Small intestine (tissue), 7 donors: Measurements from ENCODE around the gene PCDHB15. TPM values are rescaled to one million over a fixed set of nuclear protein-coding genes. Genes with fewer than 3 reads are reported as not detected.

Experiments
- DNase-seq, 2 donors: peaks; one replicate each; pipeline versions ENCODE4 v3.0.0 to v3.0.0-alpha.2; 2013
- FAIRE-seq: peaks from 2 replicates; lab custom pipeline; 2012; peaks lifted over from hg19 to GRCh38; lab: Jason Lieb, UNC
- H3K27ac ChIP-seq, 3 donors: one replicate each; pipeline ENCODE4 v1.5.1; 2013; ENCODE audit warnings: low read length in 2 of 3, mild to moderate bottlenecking in 2 of 3, control low read depth in 1 of 3, inconsistent platforms in 1 of 3, low read depth in 1 of 3, moderate library complexity in 1 of 3
- H3K27me3 ChIP-seq, 3 donors: one replicate each; pipeline ENCODE4 v1.6.1; 2013; ENCODE audit warnings: low read length in 3 of 3, inconsistent platforms in 1 of 3; ENCODE audit not compliant: control insufficient read depth in 3 of 3, insufficient read depth in 3 of 3
- H3K36me3 ChIP-seq, 3 donors: one replicate each; pipeline ENCODE4 v1.6.1; 2013; ENCODE audit warnings: low read length in 3 of 3, inconsistent platforms in 1 of 3, low read depth in 1 of 3, mild to moderate bottlenecking in 1 of 3, moderate library complexity in 1 of 3; ENCODE audit not compliant: control insufficient read depth in 3 of 3, insufficient read depth in 2 of 3
- H3K4me1 ChIP-seq, 3 donors: one replicate each; pipeline ENCODE4 v1.6.1; 2013; ENCODE audit warnings: low read length in 2 of 3, inconsistent platforms in 1 of 3, low read depth in 1 of 3, mild to moderate bottlenecking in 1 of 3, moderate library complexity in 1 of 3; ENCODE audit not compliant: control insufficient read depth in 3 of 3, insufficient read depth in 2 of 3
- H3K4me3 ChIP-seq, 3 donors: one replicate each; pipeline ENCODE4 v1.5.1; 2013; ENCODE audit warnings: low read length in 3 of 3, control low read depth in 1 of 3, inconsistent platforms in 1 of 3, low read depth in 1 of 3, mild to moderate bottlenecking in 1 of 3, moderate library complexity in 1 of 3
- H3K9me3 ChIP-seq, 2 donors: one replicate each; pipeline ENCODE4 v1.6.1; 2013; ENCODE audit warnings: low read depth in 1 of 2, low read length in 1 of 2; ENCODE audit not compliant: control insufficient read depth in 2 of 2, insufficient read depth in 1 of 2
- WGBS, 3 donors: extraction: QIAGEN DNeasy Blood & Tissue Kit; methylation state at CpG; one replicate each; pipeline ENCODE4 v1.1.7; 2013; 5-methylcytosine and 5-hydroxymethylcytosine counted together
- polyA plus RNA-seq, 4 donors: library from polyadenylated mRNA; stranded (reverse) in 3 of 4; unstranded in 1 of 4; fragments of 200-250 nt in 3 of 4; fragments of 120-200 nt in 1 of 4; gene quantifications; one replicate each; pipeline versions ENCODE4 v1.2.1 to v1.2.3, GENCODE V29; 2013
- donor health status: healthy with polysubstance abuse.
- donor health status: control.
- donor health status: control.
- donor health status: Bipolar disorder and iron deficiency.
- donor health status: healthy.

PCDHB15 gene
- polyA plus RNA-seq, 4 donors, result 0.22 to 1.7 (median 0.65) TPM

- H3K4me3 ChIP-seq, result no peak overlapping the region
- H3K27ac ChIP-seq, result no peak overlapping the region
- H3K4me1 ChIP-seq, result no peaks in the 10 kb centered on the region
- H3K27me3 ChIP-seq, result no peaks in the 10 kb centered on the region
- no peaks in the 10 kb centered on the region for H3K36me3 ChIP-seq
- H3K9me3 ChIP-seq, result peaks cover 3 to 40% of the 10 kb centered on the region in 2 donors
- DNase-seq (no peak), FAIRE-seq (no peak)
Measured at GRCh38 chr5:141258948-141259347, 13.8 kb downstream of the PCDHB15 start.

GRCh38 chr5:141260458-141261237 lies 15.5 kb downstream of the PCDHB15 start:
- Histone ChIP-seq H3K9me3 (peaks cover 3 to 41% of the 10 kb centered on the region in 2 donors), H3K4me3 (no peak overlapping the region)
- WGBS, 3 donors, result 58 to 67% (median 67%) methylated on average over 5 of the region's 5 CpGs

GRCh38 chr5:141261238-141261546 lies 16.0 kb downstream of the PCDHB15 start:
- peaks cover 3 to 46% of the 10 kb centered on the region in 2 donors for H3K9me3 ChIP-seq
- no peaks in the 10 kb centered on the region for H3K27me3 ChIP-seq
- DNase-seq (no peak), FAIRE-seq (no peak)
- 27 to 75% (median 55%) methylated on average over 1 of the region's 1 CpG for WGBS, 3 donors
- H3K4me3 ChIP-seq, result no peak overlapping the region
- H3K27ac ChIP-seq, result no peak overlapping the region
- no peaks in the 10 kb centered on the region for H3K36me3 ChIP-seq
- no peaks in the 10 kb centered on the region for H3K4me1 ChIP-seq

More at GRCh38 chr5:141260458-141261237, 15.5 kb downstream of the PCDHB15 start:
- Histone ChIP-seq H3K36me3 (no peaks in the 10 kb centered on the region), H3K27me3 (no peaks in the 10 kb centered on the region), H3K27ac (no peak overlapping the region), H3K4me1 (no peaks in the 10 kb centered on the region)
- FAIRE-seq (no peak), DNase-seq (peak in 1 of 2 donors; percentile 2)

- no peak for FAIRE-seq
- WGBS, 3 donors, result 95 to 99% (median 95%) methylated on average over 4 of the region's 4 CpGs
- Histone ChIP-seq H3K9me3 (peaks cover 7 to 67% of the 10 kb centered on the region in 2 donors), H3K36me3 (no peaks in the 10 kb centered on the region), H3K27me3 (no peaks in the 10 kb centered on the region), H3K27ac (no peak overlapping the region), H3K4me1 (no peaks in the 10 kb centered on the region), H3K4me3 (no peak overlapping the region)
- no peak for DNase-seq
Measured at GRCh38 chr5:141269195-141269594, 24.0 kb downstream of the PCDHB15 start.

GRCh38 chr5:141272906-141273305 lies 27.7 kb downstream of the PCDHB15 start:
- no peak for FAIRE-seq
- Histone ChIP-seq H3K36me3 (no peaks in the 10 kb centered on the region), H3K27ac (no peak overlapping the region), H3K4me1 (no peaks in the 10 kb centered on the region), H3K9me3 (peaks cover 3 to 72% of the 10 kb centered on the region in 2 donors), H3K27me3 (no peaks in the 10 kb centered on the region), H3K4me3 (no peak overlapping the region)
- 57 to 62% (median 58%) methylated on average over 3 of the region's 3 CpGs for WGBS, 3 donors
- no peak for DNase-seq

- WGBS, 3 donors, result 72 to 87% (median 75%) methylated on average over 4 of the region's 4 CpGs
- FAIRE-seq (no peak), DNase-seq (no peak)
- Histone ChIP-seq H3K36me3 (peaks cover 0 to 2% (median 1%) of the 10 kb centered on the region in 3 donors), H3K4me3 (no peak overlapping the region), H3K9me3 (peaks cover 4 to 73% of the 10 kb centered on the region in 2 donors), H3K27me3 (no peaks in the 10 kb centered on the region), H3K4me1 (no peaks in the 10 kb centered on the region), H3K27ac (no peak overlapping the region)
Measured at GRCh38 chr5:141298376-141298775, 53.2 kb downstream of the PCDHB15 start.

Other genes starting within 250 kb of the PCDHB15 start
- gene PCDHB1, start 194.0 kb upstream of the PCDHB15 start, polyA plus RNA-seq, result under 1 TPM in 2 of 4 donors, not detected in 2; 0.03 to 0.04 TPM
- under 1 TPM in 3 of 4 donors, not detected in 1; 0.27 to 0.98 (median 0.72) TPM for gene PCDHB2, start 150.8 kb upstream of the PCDHB15 start, polyA plus RNA-seq
- gene PCDHB3, start 144.9 kb upstream of the PCDHB15 start, polyA plus RNA-seq, result under 1 TPM in 2 of 4 donors, not detected in 2; 0.31 to 0.68 TPM
- gene PCDHB4, start 123.6 kb upstream of the PCDHB15 start, polyA plus RNA-seq, result under 1 TPM in 2 of 4 donors, not detected in 2; 0.64 to 0.96 TPM
- under 1 TPM in 2 of 4 donors, not detected in 2; 0.91 to 0.99 TPM for gene PCDHB5, start 110.2 kb upstream of the PCDHB15 start, polyA plus RNA-seq
- gene PCDHB6, start 95.3 kb upstream of the PCDHB15 start, polyA plus RNA-seq, result under 1 TPM in 2 of 4 donors, not detected in 2; 0.13 to 0.52 TPM
- gene PCDHB7, start 72.8 kb upstream of the PCDHB15 start, polyA plus RNA-seq, result 1 to 10 TPM in 1 of 4 donors, under 1 TPM in 2, not detected in 1; 0.27 to 1.1 (median 0.36) TPM
- under 1 TPM in 2 of 4 donors, not detected in 2; 0.18 to 0.49 TPM for gene PCDHB8, start 67.6 kb upstream of the PCDHB15 start, polyA plus RNA-seq
- under 1 TPM in 2 of 4 donors, not detected in 2; 0.37 to 0.65 TPM for gene PCDHB16, start 63.0 kb upstream of the PCDHB15 start, polyA plus RNA-seq
- gene PCDHB9, start 58.2 kb upstream of the PCDHB15 start, polyA plus RNA-seq, result under 1 TPM in 2 of 4 donors, not detected in 2; 0.34 to 0.44 TPM
- gene PCDHB10, start 53.0 kb upstream of the PCDHB15 start, polyA plus RNA-seq, result 1 to 10 TPM in 2 of 4 donors, not detected in 2; 1.1 to 1.3 TPM
- gene PCDHB11, start 45.8 kb upstream of the PCDHB15 start, polyA plus RNA-seq, result under 1 TPM in 2 of 4 donors, not detected in 2; 0.27 to 0.65 TPM
- gene PCDHB12, start 36.7 kb upstream of the PCDHB15 start, polyA plus RNA-seq, result under 1 TPM in 2 of 4 donors, not detected in 2; 0.46 to 0.71 TPM
- under 1 TPM in 2 of 4 donors, not detected in 2; 0.49 to 0.71 TPM for gene PCDHB13, start 31.5 kb upstream of the PCDHB15 start, polyA plus RNA-seq
- 1 to 10 TPM in 1 of 4 donors, under 1 TPM in 1, not detected in 2; 0.81 to 1.5 TPM for gene PCDHB14, start 22.1 kb upstream of the PCDHB15 start, polyA plus RNA-seq
- gene SLC25A2, start 58.7 kb downstream of the PCDHB15 start, polyA plus RNA-seq, result under 1 TPM in 3 of 4 donors, not detected in 1; 0.12 to 0.45 (median 0.15) TPM
- gene TAF7, start 75.4 kb downstream of the PCDHB15 start, polyA plus RNA-seq, result 10 to 100 TPM; 58.8 to 91.9 (median 66.1) TPM
- under 1 TPM in 3 of 4 donors, not detected in 1; 0.10 to 0.27 (median 0.13) TPM for gene PCDHGA1, start 85.1 kb downstream of the PCDHB15 start, polyA plus RNA-seq
- gene PCDHGA2, start 93.4 kb downstream of the PCDHB15 start, polyA plus RNA-seq, result under 1 TPM in 3 of 4 donors, not detected in 1; 0.27 to 0.81 (median 0.64) TPM
- gene PCDHGA3, start 98.4 kb downstream of the PCDHB15 start, polyA plus RNA-seq, result under 1 TPM in 2 of 4 donors, not detected in 2; 0.24 to 0.49 TPM
- gene PCDHGB1, start 104.7 kb downstream of the PCDHB15 start, polyA plus RNA-seq, result under 1 TPM in 2 of 4 donors, not detected in 2; 0.19 to 0.21 TPM
- gene PCDHGA4, start 109.6 kb downstream of the PCDHB15 start, polyA plus RNA-seq, result under 1 TPM in 2 of 4 donors, not detected in 2; 0.31 to 0.43 TPM
- under 1 TPM in 2 of 4 donors, not detected in 2; 0.37 to 0.68 TPM for gene PCDHGB2, start 114.6 kb downstream of the PCDHB15 start, polyA plus RNA-seq
- gene PCDHGA5, start 118.8 kb downstream of the PCDHB15 start, polyA plus RNA-seq, result under 1 TPM in 2 of 4 donors, not detected in 2; 0.43 to 0.68 TPM
- gene PCDHGB3, start 124.8 kb downstream of the PCDHB15 start, polyA plus RNA-seq, result under 1 TPM in 2 of 4 donors, not detected in 2; 0.31 to 0.43 TPM
- gene PCDHGA6, start 128.5 kb downstream of the PCDHB15 start, polyA plus RNA-seq, result 1 to 10 TPM in 1 of 4 donors, under 1 TPM in 1, not detected in 2; 0.72 to 1.0 TPM
- gene PCDHGA7, start 137.3 kb downstream of the PCDHB15 start, polyA plus RNA-seq, result under 1 TPM in 2 of 4 donors, not detected in 2; 0.30 to 0.32 TPM
- under 1 TPM in 2 of 4 donors, not detected in 2; 0.75 to 0.77 TPM for gene PCDHGB4, start 142.3 kb downstream of the PCDHB15 start, polyA plus RNA-seq
- under 1 TPM in 2 of 4 donors, not detected in 2; 0.10 to 0.15 TPM for gene PCDHGA8, start 147.2 kb downstream of the PCDHB15 start, polyA plus RNA-seq
- gene PCDHGB5, start 152.6 kb downstream of the PCDHB15 start, polyA plus RNA-seq, result 1 to 10 TPM in 2 of 4 donors, under 1 TPM in 1, not detected in 1; 0.27 to 1.6 (median 1.2) TPM
- 1 to 10 TPM in 1 of 4 donors, under 1 TPM in 1, not detected in 2; 0.75 to 1.0 TPM for gene PCDHGA9, start 157.4 kb downstream of the PCDHB15 start, polyA plus RNA-seq
- 1 to 10 TPM in 2 of 4 donors, not detected in 2; 1.3 to 1.4 TPM for gene PCDHGB6, start 162.6 kb downstream of the PCDHB15 start, polyA plus RNA-seq
- gene PCDHGA10, start 167.6 kb downstream of the PCDHB15 start, polyA plus RNA-seq, result 1 to 10 TPM in 2 of 4 donors, under 1 TPM in 1, not detected in 1; 0.27 to 2.2 (median 1.2) TPM
- 1 to 10 TPM in 2 of 4 donors, not detected in 2; 1.8 to 2.8 TPM for gene PCDHGB7, start 172.3 kb downstream of the PCDHB15 start, polyA plus RNA-seq
- 1 to 10 TPM in 1 of 4 donors, under 1 TPM in 1, not detected in 2; 0.81 to 1.0 TPM for gene PCDHGA11, start 175.7 kb downstream of the PCDHB15 start, polyA plus RNA-seq
- 1 to 10 TPM in 1 of 4 donors, under 1 TPM in 2, not detected in 1; 0.41 to 1.5 (median 0.54) TPM for gene PCDHGA12, start 185.1 kb downstream of the PCDHB15 start, polyA plus RNA-seq
- 10 to 100 TPM in 2 of 4 donors, 1 to 10 TPM in 2; 2.5 to 33.3 (median 8.9) TPM for gene PCDHGC3, start 230.6 kb downstream of the PCDHB15 start, polyA plus RNA-seq
- under 1 TPM in 2 of 4 donors, not detected in 2; 0.34 TPM for gene PCDHGC4, start 239.6 kb downstream of the PCDHB15 start, polyA plus RNA-seq
- under 1 TPM in 2 of 4 donors, not detected in 2; 0.07 to 0.18 TPM for gene PCDHGC5, start 243.7 kb downstream of the PCDHB15 start, polyA plus RNA-seq